ENCODE results near the gene HS6ST3.

Gene HS6ST3

GRCh38 chr13:96837809-96838208, 747.9 kb downstream of the HS6ST3 start:
- no peak for DNase-seq (ENCODE audit: low spot score)

GRCh38 chr13:96844195-96844594, 754.3 kb downstream of the HS6ST3 start:
- no peak for DNase-seq (ENCODE audit: low spot score)

- no peak for DNase-seq (ENCODE audit: low spot score)
These were observed 754.7 kb downstream of the HS6ST3 start for GRCh38 chr13:96844616-96845015.

- DNase-seq (ENCODE audit: low spot score): no peak
These were observed 758.4 kb downstream of the HS6ST3 start for GRCh38 chr13:96848286-96848685.

- no peak for DNase-seq (ENCODE audit: low spot score)
These were observed 759.2 kb downstream of the HS6ST3 start for GRCh38 chr13:96849091-96849490.

- DNase-seq (ENCODE audit: low spot score): no peak
These were observed 760.7 kb downstream of the HS6ST3 start for GRCh38 chr13:96850538-96851145.

- no peak for DNase-seq (ENCODE audit: low spot score)
These were observed 762.0 kb downstream of the HS6ST3 start for GRCh38 chr13:96851856-96852445.

- DNase-seq (ENCODE audit: low spot score): no peak
These were observed 768.4 kb downstream of the HS6ST3 start for GRCh38 chr13:96858133-96858826.

GRCh38 chr13:96860882-96861281, 771.0 kb downstream of the HS6ST3 start:
- DNase-seq (ENCODE audit: low spot score): no peak

- DNase-seq (ENCODE audit: low spot score): no peak
These were observed 772.2 kb downstream of the HS6ST3 start for GRCh38 chr13:96862093-96862492.

- DNase-seq (ENCODE audit: low spot score): no peak
These were observed 773.1 kb downstream of the HS6ST3 start for GRCh38 chr13:96862999-96863398.

GRCh38 chr13:96871469-96871868, 781.6 kb downstream of the HS6ST3 start:
- no peak for DNase-seq (ENCODE audit: low spot score)

GRCh38 chr13:96880419-96880818, 790.5 kb downstream of the HS6ST3 start:
- no peak for DNase-seq (ENCODE audit: low spot score)

All from globus pallidus (tissue), 1 donor.